Measurements from ENCODE around the gene G2E3.

Gene G2E3

DNA sequence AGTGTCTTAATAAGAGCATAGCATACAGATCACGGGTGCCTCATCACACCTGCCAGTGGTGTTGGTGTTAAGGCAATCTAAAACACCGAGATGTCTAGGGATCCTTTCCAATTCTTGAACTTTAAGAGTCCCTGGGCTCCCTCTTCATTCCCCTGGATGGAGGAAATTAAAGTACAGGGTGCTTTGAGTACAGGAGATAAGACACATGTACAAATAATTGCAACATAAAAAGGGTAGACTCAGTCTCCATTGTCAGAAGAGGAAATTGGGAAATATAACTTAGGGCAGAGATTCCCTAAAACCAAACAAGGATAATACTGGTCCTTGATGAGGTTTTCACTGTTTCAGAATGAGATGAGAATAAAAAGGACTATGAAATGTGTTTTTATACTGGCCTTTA lies 98.1 kb downstream of the G2E3 start:
- Histone ChIP-seq H3K9me3 (ENCODE audit: insufficient read depth, low read depth, low read length) (no peaks in the 10 kb centered on the region), H3K4me1 (ENCODE audit: insufficient read depth, low read length) (no peaks in the 10 kb centered on the region), H3K9ac (ENCODE audit: low read depth, low read length) (no peak overlapping the region), H3K27me3 (ENCODE audit: insufficient read depth, low read length) (no peaks in the 10 kb centered on the region), H3K36me3 (ENCODE audit: insufficient read depth, low read length) (peaks cover 93% of the 10 kb centered on the region), H3K4me3 (ENCODE audit: low read length) (no peak overlapping the region), H3K27ac (ENCODE audit: low read depth, low read length) (no peak overlapping the region)
- 91% methylated on average over 2 of the region's 2 CpGs for WGBS

- Histone ChIP-seq H3K9ac (ENCODE audit: low read depth, low read length) (no peak overlapping the region), H3K36me3 (ENCODE audit: insufficient read depth, low read length) (peaks cover 93% of the 10 kb centered on the region), H3K4me1 (ENCODE audit: insufficient read depth, low read length) (no peaks in the 10 kb centered on the region), H3K27ac (ENCODE audit: low read depth, low read length) (no peak overlapping the region), H3K4me3 (ENCODE audit: low read length) (no peak overlapping the region), H3K9me3 (ENCODE audit: insufficient read depth, low read depth, low read length) (no peaks in the 10 kb centered on the region), H3K27me3 (ENCODE audit: insufficient read depth, low read length) (no peaks in the 10 kb centered on the region)
- 100% methylated on average over 1 of the region's 2 CpGs for whole genome bisulfite sequencing
Measured at GRCh38 chr14:30657606-30658163, 98.7 kb downstream of the G2E3 start.

DNA sequence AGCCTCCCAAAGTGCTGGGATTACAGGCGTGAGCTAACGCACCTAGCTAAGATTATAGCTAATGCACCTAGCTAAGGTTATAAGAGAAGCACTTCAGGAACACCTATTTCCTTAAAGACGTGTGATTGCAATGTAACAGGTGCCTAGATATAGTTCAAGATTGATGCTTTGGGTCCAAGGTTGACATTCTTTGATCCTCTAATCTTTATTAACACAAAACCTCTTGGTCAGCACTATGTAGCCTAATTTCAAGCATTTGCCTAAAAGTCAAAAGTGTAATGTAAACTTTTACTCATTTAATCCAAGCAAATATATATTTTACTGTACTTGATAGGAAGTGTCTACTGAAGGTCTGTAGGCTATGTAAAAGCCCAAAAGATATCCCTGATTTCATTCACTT lies 99.7 kb downstream of the G2E3 start:
- no peak overlapping the region for H3K27ac ChIP-seq (ENCODE audit: low read depth, low read length)
- H3K36me3 ChIP-seq (ENCODE audit: insufficient read depth, low read length), result peaks cover 92% of the 10 kb centered on the region
- H3K27me3 ChIP-seq (ENCODE audit: insufficient read depth, low read length), result no peaks in the 10 kb centered on the region
- WGBS, result 100% methylated on average over 3 of the region's 3 CpGs
- no peak overlapping the region for H3K4me3 ChIP-seq (ENCODE audit: low read length)
- H3K9me3 ChIP-seq (ENCODE audit: insufficient read depth, low read depth, low read length), result no peaks in the 10 kb centered on the region
- H3K4me1 ChIP-seq (ENCODE audit: insufficient read depth, low read length), result no peaks in the 10 kb centered on the region
- no peak overlapping the region for H3K9ac ChIP-seq (ENCODE audit: low read depth, low read length)

DNA sequence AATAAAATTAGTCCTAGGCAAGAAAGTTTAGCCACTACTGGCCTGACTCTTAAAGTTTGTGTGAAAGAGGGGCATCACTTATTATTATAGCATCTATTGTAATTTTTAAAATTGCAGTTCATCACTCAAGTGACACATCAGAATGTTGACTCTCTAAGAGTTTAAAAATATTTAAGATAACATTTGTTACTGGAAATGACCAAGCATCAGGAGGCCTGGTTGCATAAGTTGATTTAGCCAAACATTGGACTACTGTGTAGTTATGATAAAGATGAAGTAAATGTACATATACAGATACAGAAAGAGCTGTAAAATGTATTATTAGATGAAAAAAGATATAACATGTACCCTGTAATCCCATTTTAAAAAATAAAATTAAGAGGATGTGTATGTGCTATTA lies 110.6 kb downstream of the G2E3 start:
- Histone ChIP-seq H3K27ac (ENCODE audit: low read depth, low read length) (no peak overlapping the region), H3K4me3 (ENCODE audit: low read length) (no peak overlapping the region), H3K9me3 (ENCODE audit: insufficient read depth, low read depth, low read length) (no peaks in the 10 kb centered on the region), H3K27me3 (ENCODE audit: insufficient read depth, low read length) (no peaks in the 10 kb centered on the region), H3K36me3 (ENCODE audit: insufficient read depth, low read length) (peaks cover 39% of the 10 kb centered on the region), H3K9ac (ENCODE audit: low read depth, low read length) (no peak overlapping the region), H3K4me1 (ENCODE audit: insufficient read depth, low read length) (no peaks in the 10 kb centered on the region)

Measured in HUES64 (cell line).